ENCODE data around the gene CABP1. TPM values are rescaled to one million over a fixed set of nuclear protein-coding genes. Genes with fewer than 3 reads are reported as not detected.

The CABP1 gene
- total RNA-seq, 4 donors from 2014 or later: 0.81 to 3.0 (median 1.2) TPM

GRCh38 chr12:120649442-120650232 is 9.2 kb downstream of the CABP1 start:
- Histone ChIP-seq H3K27me3 (peaks cover 15% of the 10 kb centered on the region), H3K9me3 (no peaks in the 10 kb centered on the region), H3K36me3 (no peaks in the 10 kb centered on the region), H3K4me1 (peaks cover 0 to 56% (median 15%) of the 10 kb centered on the region in 3 donors), H3K27ac (peak overlapping the region in 3 of 4 donors; percentile 59 to 83 (median 83)), H3K4me3 (peak overlapping the region; percentile 10 to 40)
- WGBS, 2 donors (ENCODE audit: low coverage in 1 of 2): 6 to 7% methylated on average over 5 to 7 of the region's 33 CpGs
- TF ChIP-seq POLR2A (IDR thresholded peaks at IDR 0.05) (no peak), CTCF (IDR thresholded peaks at IDR 0.05) (peak in 1 of 4 experiments; percentile 18), POLR2AphosphoS5 (IDR thresholded peaks at IDR 0.05) (no peak)
- ATAC-seq: no peak

GRCh38 chr12:120650233-120650690 is 9.8 kb downstream of the CABP1 start:
- H3K9me3 ChIP-seq: no peaks in the 10 kb centered on the region
- WGBS, 2 donors (ENCODE audit: low coverage in 1 of 2): 62 to 65% methylated on average over 4 to 7 of the region's 12 CpGs
- TF ChIP-seq POLR2A (IDR thresholded peaks at IDR 0.05) (no peak), POLR2AphosphoS5 (IDR thresholded peaks at IDR 0.05) (no peak), CTCF (IDR thresholded peaks at IDR 0.05) (no peak), EP300 (IDR thresholded peaks at IDR 0.05) (no peak)
- peak overlapping the region in 1 of 2 donors; percentile 40 for H3K4me3 ChIP-seq
- H3K27ac ChIP-seq: peak overlapping the region in 3 of 4 donors; percentile 59 to 83 (median 83)
- no peaks in the 10 kb centered on the region for H3K36me3 ChIP-seq
- no peak for ATAC-seq
- H3K27me3 ChIP-seq: peaks cover 9% of the 10 kb centered on the region
- H3K4me1 ChIP-seq: peaks cover 0 to 61% (median 22%) of the 10 kb centered on the region in 3 donors

DNA sequence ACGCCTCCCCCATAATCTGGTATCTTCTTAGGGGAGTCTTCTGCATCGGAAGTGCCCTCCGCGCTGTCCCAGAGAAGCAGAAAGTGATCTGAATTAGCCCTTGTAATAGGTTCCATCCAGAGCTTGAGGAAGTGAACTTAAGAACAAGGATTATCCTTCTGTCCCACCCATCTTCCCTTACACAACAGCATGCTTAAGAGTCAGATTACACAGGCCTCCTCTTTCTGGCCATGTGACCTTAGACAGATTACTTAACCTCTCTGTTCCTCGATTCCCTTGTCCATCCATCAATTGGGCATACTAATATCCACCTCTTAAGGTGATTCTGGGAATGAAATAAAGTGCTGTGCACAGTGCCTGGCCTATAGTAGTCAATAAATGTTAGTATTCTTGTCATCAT is 11.4 kb downstream of the CABP1 start:
- 30 to 63% methylated on average over 1 to 3 of the region's 5 CpGs for WGBS, 2 donors (ENCODE audit: low coverage in 1 of 2)

GRCh38 chr12:120652656-120653435 is 12.4 kb downstream of the CABP1 start:
- Histone ChIP-seq H3K27me3 (no peaks in the 10 kb centered on the region), H3K36me3 (no peaks in the 10 kb centered on the region), H3K4me3 (no peak overlapping the region), H3K4me1 (peaks cover 0 to 59% (median 23%) of the 10 kb centered on the region in 3 donors), H3K27ac (peak overlapping the region in 3 of 4 donors; percentile 76 to 79 (median 78)), H3K9me3 (no peaks in the 10 kb centered on the region)
- no peak for TF ChIP-seq POLR2A (IDR thresholded peaks at IDR 0.05)
- TF ChIP-seq CTCF (IDR thresholded peaks at IDR 0.05): no peak
- TF ChIP-seq POLR2AphosphoS5 (IDR thresholded peaks at IDR 0.05): no peak
- no peak for TF ChIP-seq EP300 (IDR thresholded peaks at IDR 0.05)
- WGBS, 2 donors (ENCODE audit: low coverage in 1 of 2): 54 to 83% methylated on average over 1 to 7 of the region's 10 CpGs
- ATAC-seq: no peak

More for the DNA sequence above, 11.4 kb downstream of the CABP1 start:
- no peak overlapping the region for H3K4me3 ChIP-seq
- no peak for ATAC-seq
- peaks cover 0 to 62% (median 23%) of the 10 kb centered on the region in 3 donors for H3K4me1 ChIP-seq
- H3K27ac ChIP-seq: peak overlapping the region in 1 of 4 donors; percentile 27
- no peaks in the 10 kb centered on the region for H3K27me3 ChIP-seq
- H3K9me3 ChIP-seq: no peaks in the 10 kb centered on the region
- TF ChIP-seq EP300 (IDR thresholded peaks at IDR 0.05) (no peak), CTCF (IDR thresholded peaks at IDR 0.05) (no peak), POLR2A (IDR thresholded peaks at IDR 0.05) (no peak), POLR2AphosphoS5 (IDR thresholded peaks at IDR 0.05) (no peak)
- H3K36me3 ChIP-seq: no peaks in the 10 kb centered on the region
